ENCODE data around the gene TMEM170B. TPM values are rescaled to one million over a fixed set of nuclear protein-coding genes. Genes with fewer than 3 reads are reported as not detected.
A peak's percentile ranks its signal among the peaks of the same experiment; 100 is the strongest.
"Not testable (repeated sequence)": the region's sequence is repeated elsewhere in the genome, so short reads cannot be mapped to it uniquely, and the experiment has no call there.

Gene TMEM170B
- total RNA-seq, 1 donor from 2014 or later = 4.5 TPM

- intact Hi-C loops (cut with DNase I) = no loop called here
- ATAC-seq (ENCODE audit: poor library complexity) (peak; percentile 88), DNase-seq (no peak)
Observed at GRCh38 chr6:11525468-11526155, 11.9 kb upstream of the TMEM170B start.

- ATAC-seq (ENCODE audit: poor library complexity) (no peak), DNase-seq (no peak)
- intact Hi-C loops (cut with DNase I) = no loop called here
Observed at GRCh38 chr6:11526156-11526505, 11.4 kb upstream of the TMEM170B start.

DNA sequence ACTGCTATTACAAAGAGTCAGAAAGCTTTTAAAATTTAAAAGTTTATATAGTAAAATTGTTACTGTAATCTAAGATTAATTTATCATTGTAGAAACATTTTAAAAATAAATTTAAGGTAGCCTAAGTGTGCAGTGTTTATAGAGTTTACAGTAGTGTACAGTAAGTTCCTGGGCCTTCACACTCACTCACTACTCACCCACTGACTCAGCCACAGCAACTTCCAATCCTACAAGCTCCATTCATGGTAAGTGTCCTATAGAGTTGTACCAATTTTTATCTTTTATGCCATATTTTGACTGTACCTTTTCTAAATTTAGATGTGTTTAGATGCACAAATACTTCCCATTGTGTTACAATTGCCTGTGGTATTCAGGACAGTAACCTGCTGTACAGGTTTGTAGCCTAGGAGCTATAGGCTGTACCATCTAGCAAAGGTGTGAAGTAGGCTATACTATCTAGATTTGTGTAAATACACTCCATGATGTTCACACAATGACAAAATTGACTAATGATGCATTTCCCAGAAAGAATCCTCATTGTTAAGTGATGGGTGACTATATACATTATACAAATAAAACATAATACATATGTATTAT is 10.2 kb upstream of the TMEM170B start:
- DNase-seq (no peak), ATAC-seq (ENCODE audit: poor library complexity) (no peak)
- intact Hi-C loops (cut with DNase I) = no loop called here

GRCh38 chr6:11528996-11529395 is 8.6 kb upstream of the TMEM170B start:
- intact Hi-C loops (cut with DNase I) = no loop called here
- DNase-seq = no peak
- no peak for ATAC-seq (ENCODE audit: poor library complexity)

GRCh38 chr6:11532097-11532496 is 5.5 kb upstream of the TMEM170B start:
- no peak for DNase-seq
- ATAC-seq (ENCODE audit: poor library complexity) = peak; percentile 36
- intact Hi-C loops (cut with DNase I) = no loop called here

- intact Hi-C loops (cut with DNase I) = no loop called here
Observed at GRCh38 chr6:11534561-11534960, 3.0 kb upstream of the TMEM170B start.

GRCh38 chr6:11535801-11536230 is 1.7 kb upstream of the TMEM170B start:
- intact Hi-C loops (cut with DNase I) = no loop called here
- DNase-seq (no peak), ATAC-seq (ENCODE audit: poor library complexity) (no peak)

More at GRCh38 chr6:11534561-11534960, 3.0 kb upstream of the TMEM170B start:
- DNase-seq (no peak), ATAC-seq (ENCODE audit: poor library complexity) (no peak)

DNA sequence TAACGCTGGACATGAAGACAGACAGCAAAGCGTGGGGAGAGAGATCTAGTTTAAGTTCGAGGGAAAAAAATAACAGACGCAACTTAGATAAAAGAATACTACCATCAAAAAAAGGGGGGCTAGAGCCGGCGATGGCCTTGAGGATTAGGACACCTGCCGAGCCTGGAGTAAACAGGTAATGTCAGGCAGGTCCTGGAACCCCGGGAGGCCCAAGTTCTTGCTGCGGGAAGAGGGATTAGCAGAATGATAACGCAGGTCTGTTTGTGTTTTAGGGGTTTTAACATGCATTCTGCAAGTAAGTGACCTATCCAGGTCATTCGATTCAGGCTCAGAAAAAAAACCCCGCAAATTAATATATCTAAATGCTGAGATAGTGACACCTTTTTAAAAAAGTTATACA is 754 bp upstream of the TMEM170B start:
- ATAC-seq (ENCODE audit: poor library complexity) = no peak
- intact Hi-C loops (cut with DNase I) = no loop called here

DNA sequence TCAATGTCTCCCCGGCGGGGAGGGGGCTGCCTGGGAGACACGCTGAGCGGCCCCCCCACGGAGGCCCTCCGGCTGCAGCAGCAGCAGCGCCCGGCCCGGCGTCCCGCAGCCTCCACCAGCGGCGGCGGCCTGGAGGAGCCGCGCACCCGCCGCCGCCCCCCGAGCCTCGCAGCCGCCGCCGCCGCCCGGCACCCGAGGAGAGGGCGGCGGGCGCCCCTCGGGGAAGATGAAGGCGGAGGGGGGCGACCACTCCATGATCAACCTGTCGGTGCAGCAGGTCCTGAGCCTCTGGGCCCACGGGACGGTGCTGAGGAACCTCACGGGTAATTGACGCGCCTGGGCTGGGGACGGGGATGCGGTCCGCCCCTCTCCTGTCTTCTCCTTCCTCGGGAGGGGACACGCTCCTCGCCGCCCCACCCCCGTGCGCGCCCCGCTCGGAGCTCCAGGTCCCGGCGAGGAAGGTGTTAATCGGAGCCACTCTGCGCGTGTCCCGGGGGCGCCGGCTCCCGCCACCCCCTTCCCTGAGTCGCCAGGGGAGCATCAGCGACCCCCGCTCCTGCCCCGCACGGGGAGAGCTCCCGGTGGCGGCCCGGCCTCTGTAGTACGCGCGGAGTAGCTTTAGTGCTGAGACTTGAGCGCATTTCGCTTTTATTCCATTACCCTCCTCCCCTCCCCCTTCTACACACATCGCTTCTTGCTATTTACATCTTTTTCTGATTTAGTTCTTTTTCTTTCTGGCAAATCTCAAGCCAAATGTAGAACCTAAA is 686 bp downstream of the TMEM170B start:
- intact Hi-C loops (cut with DNase I) = no loop called here
- DNase-seq (peak; percentile 51), ATAC-seq (ENCODE audit: poor library complexity) (peak; percentile 8)

More for the DNA sequence above, 754 bp upstream of the TMEM170B start:
- no peak for DNase-seq

DNA sequence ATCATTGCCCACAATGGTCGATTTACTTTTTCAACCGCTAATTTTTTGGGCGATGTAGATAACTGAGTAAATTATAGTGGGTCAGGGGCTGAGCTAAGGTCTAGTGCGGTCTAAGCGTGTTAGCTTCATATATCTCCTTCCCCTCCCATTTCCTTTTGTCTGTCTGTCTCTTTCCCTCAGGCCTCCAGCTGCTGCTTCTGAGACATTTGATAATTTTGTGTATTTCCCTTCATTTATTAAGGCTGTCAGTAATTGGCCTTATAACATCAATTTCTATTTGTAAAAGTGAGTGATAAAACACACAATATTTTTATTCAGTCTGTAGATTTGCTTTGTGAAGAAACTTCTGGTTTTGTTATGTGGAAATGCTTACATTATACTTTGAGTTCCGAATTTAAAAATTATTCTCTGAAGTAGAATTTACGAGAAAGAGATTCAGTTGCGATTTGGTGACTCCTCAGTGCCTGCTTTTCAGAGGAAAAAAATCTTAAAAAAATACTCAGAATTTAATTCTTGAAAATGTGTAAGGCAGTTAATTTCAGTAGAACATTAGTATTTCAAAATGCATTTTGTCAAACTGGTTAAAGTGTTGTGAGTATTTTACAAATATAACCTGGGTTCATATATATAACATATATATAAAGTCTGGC is 1.4 kb downstream of the TMEM170B start:
- no peak for ATAC-seq (ENCODE audit: poor library complexity)
- DNase-seq = no peak
- intact Hi-C loops (cut with DNase I) = no loop called here

DNA sequence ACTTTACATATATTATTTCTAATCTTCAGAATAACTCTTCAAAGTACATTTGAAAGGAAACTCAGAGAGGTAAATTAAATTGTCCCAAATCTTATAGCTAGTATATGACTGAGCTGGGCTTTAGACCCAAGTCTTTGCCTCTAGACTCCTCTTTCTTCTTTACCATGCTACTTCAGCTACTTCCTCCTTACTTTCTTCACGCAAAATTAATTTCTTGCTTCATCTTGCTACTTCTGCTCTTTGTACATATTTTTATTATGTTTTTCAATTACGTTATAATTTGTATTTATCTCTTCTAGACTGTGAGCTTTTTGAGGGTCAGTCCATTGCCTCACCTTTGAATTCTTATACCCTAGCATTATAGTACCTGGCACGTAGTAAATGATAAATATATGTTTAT is 5.3 kb downstream of the TMEM170B start:
- intact Hi-C loops (cut with DNase I) = no loop called here
- DNase-seq (no peak), ATAC-seq (ENCODE audit: poor library complexity) (no peak)

DNA sequence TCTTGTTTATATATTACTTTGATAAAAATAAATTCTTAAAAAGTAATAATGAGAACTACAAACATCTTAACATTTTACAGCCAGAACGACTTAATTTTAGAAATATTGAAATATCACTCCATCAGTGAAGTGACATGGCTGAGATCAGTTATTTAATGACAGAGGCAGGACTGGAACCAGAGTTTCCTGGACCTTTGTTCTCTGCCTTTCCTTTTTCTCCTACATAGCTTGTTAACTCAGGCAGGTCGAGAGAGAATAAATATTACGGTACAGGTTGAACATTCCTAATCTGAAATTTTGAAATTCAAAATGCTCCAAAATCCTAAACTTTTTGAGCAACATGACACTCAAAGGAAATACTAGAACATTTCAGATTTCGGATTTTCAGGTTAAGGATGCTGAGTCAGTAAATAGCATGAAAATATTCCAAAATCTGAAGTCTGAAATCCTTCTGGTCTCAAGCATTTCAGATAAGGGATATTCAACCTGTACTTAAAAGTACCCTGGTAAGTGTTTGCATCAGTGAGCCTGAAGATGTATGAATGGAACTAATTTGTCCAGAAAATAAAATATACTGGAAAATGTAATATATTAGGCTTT is 6.5 kb downstream of the TMEM170B start:
- intact Hi-C loops (cut with DNase I) = no loop called here
- ATAC-seq (ENCODE audit: poor library complexity) = no peak

GRCh38 chr6:11547846-11548245 is 10.3 kb downstream of the TMEM170B start:
- DNase-seq; intact Hi-C loops (cut with DNase I); ATAC-seq (ENCODE audit: poor library complexity): not testable (repeated sequence)

More for the DNA sequence above, 6.5 kb downstream of the TMEM170B start:
- no peak for DNase-seq

DNA sequence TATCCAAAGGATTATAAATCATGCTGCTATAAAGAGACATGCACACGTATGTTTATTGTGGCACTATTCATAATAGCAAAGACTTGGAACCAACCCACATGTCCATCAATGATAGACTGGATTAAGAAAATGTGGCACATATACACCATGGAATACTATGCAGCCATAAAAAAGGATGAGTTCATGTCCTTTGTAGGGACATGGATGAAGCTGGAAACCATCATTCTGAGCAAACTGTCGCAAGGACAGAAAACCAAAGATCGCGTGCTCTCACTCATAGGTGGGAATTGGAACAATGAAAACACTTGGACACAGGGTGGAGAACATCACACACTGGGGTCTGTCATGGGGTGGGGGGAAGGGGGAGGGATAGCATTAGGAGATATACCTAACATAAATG is 11.0 kb downstream of the TMEM170B start:
- DNase-seq; ATAC-seq (ENCODE audit: poor library complexity); intact Hi-C loops (cut with DNase I): not testable (repeated sequence)

GRCh38 chr6:11551053-11551452 is 13.5 kb downstream of the TMEM170B start:
- ATAC-seq (ENCODE audit: poor library complexity) (no peak), DNase-seq (no peak)
- intact Hi-C loops (cut with DNase I) = no loop called here

DNA sequence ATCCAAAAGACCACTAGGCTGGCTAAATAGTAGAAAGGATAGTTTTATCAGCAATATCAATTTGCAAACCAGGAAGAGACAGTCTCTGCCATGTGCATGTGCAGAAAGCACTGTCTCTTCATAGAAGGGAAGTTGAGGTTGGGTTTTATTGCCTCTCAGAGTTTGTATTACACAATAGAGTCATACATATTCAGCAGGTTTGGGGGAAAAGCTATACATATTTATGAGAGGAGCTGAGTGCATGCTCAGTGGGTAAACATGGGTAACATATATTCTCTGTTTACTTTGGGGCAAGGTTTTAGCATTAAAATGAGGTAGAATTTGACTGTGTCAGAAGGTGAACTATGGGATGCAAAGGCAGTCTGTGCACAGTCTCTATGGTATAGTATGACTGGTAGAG is 14.9 kb downstream of the TMEM170B start:
- DNase-seq = no peak
- intact Hi-C loops (cut with DNase I) = no loop called here
- ATAC-seq (ENCODE audit: poor library complexity) = peak; percentile 38

- ATAC-seq (ENCODE audit: poor library complexity) (no peak), DNase-seq (no peak)
- intact Hi-C loops (cut with DNase I) = no loop called here
Observed at GRCh38 chr6:11553824-11554223, 16.3 kb downstream of the TMEM170B start.

DNA sequence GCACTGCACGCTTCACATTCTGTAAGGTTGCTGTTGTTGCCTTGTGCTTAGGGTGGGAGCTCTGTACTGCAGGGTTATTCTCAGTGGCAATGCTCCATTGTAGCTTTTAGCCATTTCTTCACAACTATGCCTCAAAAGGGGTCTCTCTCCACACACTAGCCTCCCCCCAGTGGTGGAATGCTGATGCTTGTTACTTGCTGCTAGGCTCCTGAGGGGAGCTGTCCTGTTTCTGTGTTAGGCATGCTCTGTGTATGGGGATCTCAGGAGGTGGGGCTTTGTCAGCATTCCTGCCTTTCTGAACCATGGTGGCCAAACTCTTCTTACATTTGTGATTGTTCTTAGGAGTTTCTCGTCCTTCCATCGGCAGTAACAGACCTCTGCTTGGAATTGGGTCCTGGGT is 18.8 kb downstream of the TMEM170B start:
- ATAC-seq (ENCODE audit: poor library complexity) (no peak), DNase-seq (no peak)
- intact Hi-C loops (cut with DNase I) = no loop called here

- intact Hi-C loops (cut with DNase I) = no loop called here
- DNase-seq (no peak), ATAC-seq (ENCODE audit: poor library complexity) (no peak)
Observed at GRCh38 chr6:11563793-11564192, 26.2 kb downstream of the TMEM170B start.
